Measurements from ENCODE around the gene IQCF6.
"Not testable (repeated sequence)": the region's sequence is repeated elsewhere in the genome, so short reads cannot be mapped to it uniquely, and the experiment has no call there.

The IQCF6 gene

DNA sequence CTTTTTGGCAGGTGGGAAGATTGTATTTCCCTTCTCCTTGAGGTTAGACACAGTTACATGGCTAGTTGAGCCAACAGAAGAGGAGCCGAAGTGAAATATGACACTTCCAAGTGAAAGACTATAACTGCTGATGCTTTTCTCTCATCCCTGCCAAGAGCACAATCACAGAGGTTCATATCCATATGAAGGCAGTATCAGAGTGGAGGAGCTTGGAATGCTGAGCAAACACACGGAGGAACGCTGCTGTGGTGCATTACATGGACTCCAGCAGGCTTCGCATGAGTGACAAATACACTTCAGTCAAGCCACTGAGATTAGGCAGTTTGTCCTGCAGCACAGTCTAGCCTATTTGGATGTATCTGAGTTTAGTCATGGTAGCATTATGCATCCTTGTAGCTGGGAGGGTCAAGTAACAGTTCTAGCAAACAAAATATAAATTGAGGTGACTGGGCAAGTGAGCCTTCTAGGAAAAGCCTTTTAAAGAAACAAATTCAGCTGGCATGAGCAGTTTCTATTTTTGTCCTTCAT lies 5.4 kb downstream of the IQCF6 start:
- H3K4me2 ChIP-seq (ENCODE audit: low read depth, low read length, poor library complexity, severe bottlenecking): no peak overlapping the region
- H3K79me2 ChIP-seq (ENCODE audit: insufficient read depth, low read length): no peaks in the 10 kb centered on the region
- no peaks in the 10 kb centered on the region for H3K9me3 ChIP-seq (ENCODE audit: insufficient read depth, low read depth, low read length)
- TF ChIP-seq, protein P1, sequence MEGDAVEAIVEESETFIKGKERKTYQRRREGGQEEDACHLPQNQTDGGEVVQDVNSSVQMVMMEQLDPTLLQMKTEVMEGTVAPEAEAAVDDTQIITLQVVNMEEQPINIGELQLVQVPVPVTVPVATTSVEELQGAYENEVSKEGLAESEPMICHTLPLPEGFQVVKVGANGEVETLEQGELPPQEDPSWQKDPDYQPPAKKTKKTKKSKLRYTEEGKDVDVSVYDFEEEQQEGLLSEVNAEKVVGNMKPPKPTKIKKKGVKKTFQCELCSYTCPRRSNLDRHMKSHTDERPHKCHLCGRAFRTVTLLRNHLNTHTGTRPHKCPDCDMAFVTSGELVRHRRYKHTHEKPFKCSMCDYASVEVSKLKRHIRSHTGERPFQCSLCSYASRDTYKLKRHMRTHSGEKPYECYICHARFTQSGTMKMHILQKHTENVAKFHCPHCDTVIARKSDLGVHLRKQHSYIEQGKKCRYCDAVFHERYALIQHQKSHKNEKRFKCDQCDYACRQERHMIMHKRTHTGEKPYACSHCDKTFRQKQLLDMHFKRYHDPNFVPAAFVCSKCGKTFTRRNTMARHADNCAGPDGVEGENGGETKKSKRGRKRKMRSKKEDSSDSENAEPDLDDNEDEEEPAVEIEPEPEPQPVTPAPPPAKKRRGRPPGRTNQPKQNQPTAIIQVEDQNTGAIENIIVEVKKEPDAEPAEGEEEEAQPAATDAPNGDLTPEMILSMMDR (conservative IDR thresholded peaks at IDR 0.05; ENCODE audit: low read length): no peak
- TF ChIP-seq EZH2phosphoT487 (IDR thresholded peaks at IDR 0.05; ENCODE audit: borderline replicate concordance): no peak
- H3K4me3 ChIP-seq (ENCODE audit: low read length, poor library complexity, severe bottlenecking): no peak overlapping the region
- H3K9ac ChIP-seq (ENCODE audit: low read depth, low read length, poor library complexity, severe bottlenecking): no peak overlapping the region
- no peaks in the 10 kb centered on the region for H3K36me3 ChIP-seq (ENCODE audit: insufficient read depth, low read length)
- H3K9me2 ChIP-seq (replicated peaks; ENCODE audit: low read depth, low read length): no peaks in the 10 kb centered on the region
- H3K27me3 ChIP-seq (ENCODE audit: insufficient read depth, low read length, poor library complexity, severe bottlenecking): peaks cover 18% of the 10 kb centered on the region
- no peaks in the 10 kb centered on the region for H4K20me1 ChIP-seq (ENCODE audit: insufficient read depth, low read length, poor library complexity, severe bottlenecking)
- no peaks in the 10 kb centered on the region for H3F3A ChIP-seq (ENCODE audit: low read depth)
- no peak overlapping the region for H2AFZ ChIP-seq (ENCODE audit: low read length)
- H3K4me1 ChIP-seq (ENCODE audit: insufficient read depth, low read length, poor library complexity, severe bottlenecking): no peaks in the 10 kb centered on the region

DNA sequence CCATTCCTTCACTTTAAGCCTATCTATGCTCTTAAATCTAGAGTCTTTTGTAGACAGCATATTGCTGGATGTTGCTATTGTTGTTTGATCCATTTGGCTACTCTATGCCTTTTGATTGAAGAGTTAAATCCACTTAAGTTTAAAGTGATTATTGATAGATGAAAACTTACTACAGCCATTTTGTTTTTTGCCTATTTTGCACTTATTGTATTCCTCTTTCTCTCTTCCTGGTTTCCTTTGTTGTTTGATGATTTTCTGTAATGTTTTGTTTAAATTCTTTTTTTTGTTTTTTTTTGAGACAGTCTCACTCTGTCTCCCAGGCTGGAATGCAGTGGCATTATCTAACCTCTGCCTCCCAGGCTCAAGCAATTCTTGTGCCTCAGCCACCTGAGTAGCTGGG lies 19.8 kb downstream of the IQCF6 start:
- TF ChIP-seq, protein P1 (conservative IDR thresholded peaks at IDR 0.05; ENCODE audit: low read length): no peak
- TF ChIP-seq EZH2phosphoT487 (IDR thresholded peaks at IDR 0.05; ENCODE audit: borderline replicate concordance): no peak
- no peaks in the 10 kb centered on the region for H3K4me1 ChIP-seq (ENCODE audit: insufficient read depth, low read length, poor library complexity, severe bottlenecking)
- no peaks in the 10 kb centered on the region for H4K20me1 ChIP-seq (ENCODE audit: insufficient read depth, low read length, poor library complexity, severe bottlenecking)
- no peak overlapping the region for H3K4me3 ChIP-seq (ENCODE audit: low read length, poor library complexity, severe bottlenecking)
- H3K9me2 ChIP-seq (replicated peaks; ENCODE audit: low read depth, low read length): 0 out of 2 replicates have a peak, but pooled peaks cover 4% of the 10 kb centered on the region
- no peaks in the 10 kb centered on the region for H3F3A ChIP-seq (ENCODE audit: low read depth)
- no peaks in the 10 kb centered on the region for H3K79me2 ChIP-seq (ENCODE audit: insufficient read depth, low read length)
- no peaks in the 10 kb centered on the region for H3K36me3 ChIP-seq (ENCODE audit: insufficient read depth, low read length)
- peaks cover 5% of the 10 kb centered on the region for H3K9me3 ChIP-seq (ENCODE audit: insufficient read depth, low read depth, low read length)
- H3K9ac ChIP-seq (ENCODE audit: low read depth, low read length, poor library complexity, severe bottlenecking): no peak overlapping the region
- H2AFZ ChIP-seq (ENCODE audit: low read length): no peak overlapping the region
- no peak overlapping the region for H3K4me2 ChIP-seq (ENCODE audit: low read depth, low read length, poor library complexity, severe bottlenecking)
- peaks cover 6% of the 10 kb centered on the region for H3K27me3 ChIP-seq (ENCODE audit: insufficient read depth, low read length, poor library complexity, severe bottlenecking)

DNA sequence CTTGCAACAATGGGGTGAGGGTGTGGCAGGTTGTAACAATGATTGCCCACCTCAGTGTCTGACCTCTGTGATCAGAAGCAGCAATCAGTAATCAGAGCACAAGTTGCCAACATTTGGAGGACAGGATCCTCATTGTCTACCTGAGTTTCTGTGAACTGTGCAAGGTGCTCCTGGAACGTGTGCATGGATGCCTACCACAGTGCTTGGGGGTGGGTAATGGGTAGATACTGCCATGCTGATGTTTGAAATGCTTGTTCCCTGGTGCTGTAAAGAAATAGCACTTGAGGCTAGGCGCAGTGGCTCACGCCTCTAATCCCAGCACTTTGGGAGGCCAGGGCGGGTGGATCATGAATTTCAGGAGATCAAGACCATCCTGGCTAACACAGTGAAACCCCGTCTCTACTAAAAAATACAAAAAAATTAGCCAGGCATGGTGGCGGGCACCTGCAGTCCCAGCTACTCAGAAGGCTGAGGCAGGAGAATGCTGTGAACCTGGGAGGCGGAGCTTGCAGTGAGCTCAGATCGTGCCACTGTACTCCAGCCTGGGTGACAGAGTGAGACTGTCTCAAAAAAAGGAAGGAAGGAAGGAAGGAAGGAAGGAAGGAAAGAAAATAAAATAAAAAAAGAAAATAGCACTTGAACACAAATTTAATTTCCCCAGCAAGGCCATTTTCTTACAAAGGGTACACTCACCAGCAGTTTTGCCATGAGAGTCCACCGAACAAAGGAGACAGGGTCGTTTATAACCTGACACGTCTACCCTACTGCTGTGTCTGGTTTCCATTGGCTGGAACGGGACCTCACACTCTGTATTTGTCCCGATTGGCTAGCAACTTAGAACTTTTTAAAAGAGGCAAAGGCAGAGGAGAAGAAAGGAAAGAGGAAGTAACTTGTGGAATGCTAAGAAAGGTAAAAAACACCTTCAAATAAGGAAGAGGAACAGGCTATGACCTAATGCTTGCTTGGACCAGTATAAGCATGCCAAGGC lies 25.0 kb downstream of the IQCF6 start:
- not testable (repeated sequence) for H3K9me3 ChIP-seq (ENCODE audit: insufficient read depth, low read depth, low read length); H3K4me1 ChIP-seq (ENCODE audit: insufficient read depth, low read length, poor library complexity, severe bottlenecking); H3K27me3 ChIP-seq (ENCODE audit: insufficient read depth, low read length, poor library complexity, severe bottlenecking); H3K9ac ChIP-seq (ENCODE audit: low read depth, low read length, poor library complexity, severe bottlenecking); H3K36me3 ChIP-seq (ENCODE audit: insufficient read depth, low read length); H3K4me2 ChIP-seq (ENCODE audit: low read depth, low read length, poor library complexity, severe bottlenecking); H4K20me1 ChIP-seq (ENCODE audit: insufficient read depth, low read length, poor library complexity, severe bottlenecking); H3K9me2 ChIP-seq (replicated peaks; ENCODE audit: low read depth, low read length); H3K79me2 ChIP-seq (ENCODE audit: insufficient read depth, low read length); H3F3A ChIP-seq (ENCODE audit: low read depth); H3K4me3 ChIP-seq (ENCODE audit: low read length, poor library complexity, severe bottlenecking)
- peak overlapping the region; percentile 18; the same call in 1 of the 2 replicates for H2AFZ ChIP-seq (ENCODE audit: low read length)
